Hepatocyte (in vitro differentiated cells): ENCODE results near the gene NENF.

ENCODE experiments used
- EZH2 ChIP-seq: fragments of 200-600 bp; sonication (generic); IDR thresholded peaks from 2 replicates; pipeline ENCODE4 v1.6.1; 2016; ENCODE audit warnings: antibody characterized with exemption, mild to moderate bottlenecking, borderline replicate concordance
- EZH2phosphoT487 ChIP-seq: fragments of 200-600 bp; sonication (generic); IDR thresholded peaks from one replicate; pipeline ENCODE4 v1.6.1; 2018; ENCODE audit warnings: antibody characterized with exemption, mild to moderate bottlenecking, low read depth, moderate library complexity; ENCODE audit not compliant: unreplicated experiment, severe bottlenecking
- TF ChIP-seq, protein P1 (sequence below): fragments of 200-600 bp; sonication (generic); IDR thresholded peaks from 2 replicates; pipeline ENCODE4 v1.5.1; 2016; ENCODE audit warnings: antibody characterized with exemption, mild to moderate bottlenecking; ENCODE audit not compliant: poor library complexity

DNA sequence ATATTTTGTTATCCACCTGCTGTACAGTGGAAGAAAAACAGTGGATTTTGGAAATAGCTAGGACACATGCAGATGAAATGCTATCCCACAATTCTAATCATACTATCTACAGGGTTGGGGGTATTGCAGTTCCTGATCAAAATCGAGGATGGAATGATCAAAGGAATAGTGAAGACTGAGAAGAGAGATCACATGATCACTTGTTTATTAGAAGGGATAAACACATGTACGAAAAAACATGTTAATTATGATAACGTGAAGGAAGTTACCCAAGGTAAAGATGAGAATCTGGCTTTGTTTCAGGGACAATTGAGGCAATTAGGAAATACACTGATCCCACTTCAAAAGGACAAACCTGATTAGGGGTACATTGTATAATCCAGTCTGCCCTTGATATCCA is 8.8 kb upstream of the NENF start:
- TF ChIP-seq, protein P1, sequence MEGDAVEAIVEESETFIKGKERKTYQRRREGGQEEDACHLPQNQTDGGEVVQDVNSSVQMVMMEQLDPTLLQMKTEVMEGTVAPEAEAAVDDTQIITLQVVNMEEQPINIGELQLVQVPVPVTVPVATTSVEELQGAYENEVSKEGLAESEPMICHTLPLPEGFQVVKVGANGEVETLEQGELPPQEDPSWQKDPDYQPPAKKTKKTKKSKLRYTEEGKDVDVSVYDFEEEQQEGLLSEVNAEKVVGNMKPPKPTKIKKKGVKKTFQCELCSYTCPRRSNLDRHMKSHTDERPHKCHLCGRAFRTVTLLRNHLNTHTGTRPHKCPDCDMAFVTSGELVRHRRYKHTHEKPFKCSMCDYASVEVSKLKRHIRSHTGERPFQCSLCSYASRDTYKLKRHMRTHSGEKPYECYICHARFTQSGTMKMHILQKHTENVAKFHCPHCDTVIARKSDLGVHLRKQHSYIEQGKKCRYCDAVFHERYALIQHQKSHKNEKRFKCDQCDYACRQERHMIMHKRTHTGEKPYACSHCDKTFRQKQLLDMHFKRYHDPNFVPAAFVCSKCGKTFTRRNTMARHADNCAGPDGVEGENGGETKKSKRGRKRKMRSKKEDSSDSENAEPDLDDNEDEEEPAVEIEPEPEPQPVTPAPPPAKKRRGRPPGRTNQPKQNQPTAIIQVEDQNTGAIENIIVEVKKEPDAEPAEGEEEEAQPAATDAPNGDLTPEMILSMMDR: no peak
- TF ChIP-seq EZH2 (no peak), EZH2phosphoT487 (no peak)
